ENCODE results near the gene KIF6. TPM values are rescaled to one million over a fixed set of nuclear protein-coding genes. Genes with fewer than 3 reads are reported as not detected.

KIF6 gene
- total RNA-seq, 1 donor from 2014 or later = 0.06 TPM

- no peak for DNase-seq (ENCODE audit: extremely low read depth, low read depth, low spot score)
Measured at GRCh38 chr6:39602601-39603519, 122.3 kb downstream of the KIF6 start.

DNA sequence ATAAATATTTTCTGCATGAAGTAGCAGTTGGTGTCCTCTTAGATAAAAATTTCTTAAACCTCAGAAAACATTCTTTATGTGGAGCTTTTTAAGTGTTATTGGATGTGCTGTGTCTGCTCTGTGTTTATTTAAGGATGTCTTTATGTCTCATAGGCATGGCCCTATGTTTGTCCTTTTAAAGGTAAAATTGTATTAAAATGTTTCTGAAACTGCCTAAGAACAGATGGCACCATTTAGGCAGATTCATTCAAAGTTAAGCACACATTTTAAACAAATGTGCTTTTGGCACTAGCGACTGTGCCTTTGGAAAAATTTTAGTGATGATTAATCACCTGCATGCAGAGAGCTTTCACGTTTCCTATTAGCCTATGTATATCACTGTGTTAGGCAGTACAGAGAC lies 125.2 kb downstream of the KIF6 start:
- no peak for DNase-seq (ENCODE audit: extremely low read depth, low read depth, low spot score)

GRCh38 chr6:39599341-39599740 lies 125.9 kb downstream of the KIF6 start:
- DNase-seq (ENCODE audit: extremely low read depth, low read depth, low spot score) = no peak

GRCh38 chr6:39594285-39594684 lies 130.9 kb downstream of the KIF6 start:
- DNase-seq (ENCODE audit: extremely low read depth, low read depth, low spot score) = no peak

- no peak for DNase-seq (ENCODE audit: extremely low read depth, low read depth, low spot score)
Measured at GRCh38 chr6:39593646-39594045, 131.6 kb downstream of the KIF6 start.

- no peak for DNase-seq (ENCODE audit: extremely low read depth, low read depth, low spot score)
Measured at GRCh38 chr6:39590871-39591393, 134.3 kb downstream of the KIF6 start.

DNA sequence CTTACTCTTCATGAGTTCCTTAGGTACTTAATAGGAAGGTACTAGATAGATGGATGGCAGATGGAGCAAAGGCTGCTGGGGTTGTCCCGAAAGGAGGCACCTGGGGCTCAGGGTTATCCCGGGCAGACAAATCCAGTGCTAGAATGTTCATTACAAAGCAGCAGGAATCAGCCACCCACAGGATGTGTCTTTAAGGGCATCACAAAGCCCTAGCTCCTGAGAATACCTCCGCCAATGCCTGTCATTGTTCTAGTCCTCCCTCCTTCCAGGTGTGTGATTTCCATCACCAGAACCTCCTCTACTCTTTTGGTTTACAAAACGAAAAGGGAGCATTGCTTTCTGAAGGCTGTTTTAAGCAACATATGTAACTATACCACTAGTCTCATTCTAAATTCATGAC lies 138.1 kb downstream of the KIF6 start:
- DNase-seq (ENCODE audit: extremely low read depth, low read depth, low spot score) = no peak

GRCh38 chr6:39585641-39586040 lies 139.6 kb downstream of the KIF6 start:
- DNase-seq (ENCODE audit: extremely low read depth, low read depth, low spot score) = no peak

GRCh38 chr6:39577446-39578165 lies 147.6 kb downstream of the KIF6 start:
- no peak for DNase-seq (ENCODE audit: extremely low read depth, low read depth, low spot score)

DNA sequence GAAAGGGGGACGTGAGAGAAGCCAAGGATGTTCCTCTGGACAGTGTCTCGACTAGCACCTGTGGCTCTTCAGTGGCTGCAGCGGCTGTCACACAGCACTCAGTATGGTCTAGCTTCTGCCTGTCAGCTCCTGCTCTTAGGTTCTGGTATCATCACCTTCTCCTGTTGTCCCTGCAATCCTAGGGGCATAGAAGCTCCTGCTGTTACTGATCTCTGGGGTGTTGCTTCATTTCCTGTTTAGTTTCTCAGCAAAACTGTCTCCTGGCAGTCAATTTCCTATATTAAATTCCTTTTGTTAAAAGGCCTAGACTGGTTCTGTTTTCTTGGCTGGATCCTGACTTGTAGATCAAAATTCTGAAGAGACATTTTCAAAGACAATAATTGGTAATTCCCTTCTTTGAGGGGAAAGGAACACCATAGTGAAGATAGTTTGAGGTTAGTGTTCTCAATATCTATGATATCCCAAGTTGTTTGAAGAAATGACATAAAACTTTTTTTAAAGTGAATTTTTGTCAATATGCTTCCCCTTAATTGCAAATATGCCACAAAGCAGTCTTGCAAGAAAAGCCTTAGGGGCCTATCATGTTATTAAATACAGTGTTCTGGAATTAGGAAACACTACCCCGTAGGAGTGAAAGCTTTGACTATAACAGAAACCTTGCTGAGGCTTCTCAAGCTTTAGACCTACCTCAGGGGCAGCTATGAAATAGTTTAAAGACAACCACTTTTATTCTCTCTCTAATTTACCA lies 148.5 kb downstream of the KIF6 start:
- DNase-seq (ENCODE audit: extremely low read depth, low read depth, low spot score) = no peak

- DNase-seq (ENCODE audit: extremely low read depth, low read depth, low spot score) = no peak
Measured at GRCh38 chr6:39574991-39575390, 150.2 kb downstream of the KIF6 start.

DNA sequence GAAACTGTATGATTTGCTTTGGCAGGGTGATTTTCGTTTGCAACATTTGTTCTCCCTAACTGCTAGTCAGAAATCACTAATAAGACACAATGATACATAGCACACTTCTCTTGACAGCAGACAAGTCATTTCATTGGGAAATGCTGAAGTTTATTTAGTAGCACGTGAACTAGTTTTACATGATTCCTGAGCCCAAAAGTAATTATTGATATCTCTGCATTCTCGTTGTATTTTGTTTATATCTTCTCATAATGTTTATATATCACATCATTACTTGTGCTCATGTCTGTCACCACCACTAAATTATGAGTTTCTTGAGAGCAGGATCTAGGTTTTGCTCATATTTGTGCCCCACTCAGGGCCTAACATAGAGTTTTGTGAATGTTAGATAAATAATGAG lies 151.7 kb downstream of the KIF6 start:
- DNase-seq (ENCODE audit: extremely low read depth, low read depth, low spot score) = no peak

DNA sequence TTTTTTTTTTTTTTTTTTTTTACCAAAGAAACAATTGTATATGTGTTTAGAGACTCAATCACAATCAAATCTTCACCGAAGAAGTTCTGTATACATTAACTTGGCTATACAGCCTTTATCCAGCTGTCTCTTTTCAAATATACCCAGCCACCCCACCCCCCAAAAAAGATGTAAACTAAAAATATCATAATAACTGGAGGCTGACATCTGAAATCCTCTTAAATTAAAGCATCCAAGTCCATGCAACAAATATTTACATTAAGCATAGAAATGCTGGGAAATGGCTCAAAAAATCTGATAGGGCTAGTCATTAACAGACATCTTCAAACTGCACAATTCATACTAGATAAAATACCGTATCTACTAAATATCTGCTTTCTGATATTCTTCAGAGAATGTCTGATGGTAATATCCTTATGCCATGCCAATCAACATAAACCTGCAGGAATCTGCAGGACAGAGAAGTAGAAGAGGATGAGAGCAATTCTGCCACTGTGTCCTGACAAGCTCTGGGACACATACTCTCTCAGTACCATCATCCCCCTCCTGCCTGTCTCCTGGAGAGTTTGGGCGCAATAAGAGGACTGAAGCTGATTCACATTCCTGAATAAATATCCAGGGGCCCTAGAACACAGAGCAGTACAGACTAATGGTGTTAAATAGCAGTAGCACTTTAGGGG lies 152.4 kb downstream of the KIF6 start:
- no peak for DNase-seq (ENCODE audit: extremely low read depth, low read depth, low spot score)

DNA sequence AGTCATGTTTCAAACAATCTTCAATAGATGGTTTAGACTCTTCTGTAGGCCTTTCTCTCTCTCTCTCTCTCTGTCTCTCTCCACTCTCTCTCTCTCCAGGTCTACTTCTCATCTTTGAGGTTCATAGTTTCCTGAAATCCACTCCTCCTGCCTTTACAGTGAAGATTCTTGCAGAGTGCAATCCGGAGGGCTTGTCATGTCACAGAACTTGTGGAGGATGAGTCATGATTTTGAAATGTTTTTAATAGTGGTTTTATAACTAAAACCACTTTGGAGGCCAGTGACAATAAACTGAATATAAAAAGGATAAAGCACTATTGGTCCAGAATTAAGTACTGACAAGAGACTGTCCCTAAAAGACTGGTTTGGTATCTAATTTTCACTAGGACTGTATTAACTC lies 156.3 kb downstream of the KIF6 start:
- no peak for DNase-seq (ENCODE audit: extremely low read depth, low read depth, low spot score)

DNA sequence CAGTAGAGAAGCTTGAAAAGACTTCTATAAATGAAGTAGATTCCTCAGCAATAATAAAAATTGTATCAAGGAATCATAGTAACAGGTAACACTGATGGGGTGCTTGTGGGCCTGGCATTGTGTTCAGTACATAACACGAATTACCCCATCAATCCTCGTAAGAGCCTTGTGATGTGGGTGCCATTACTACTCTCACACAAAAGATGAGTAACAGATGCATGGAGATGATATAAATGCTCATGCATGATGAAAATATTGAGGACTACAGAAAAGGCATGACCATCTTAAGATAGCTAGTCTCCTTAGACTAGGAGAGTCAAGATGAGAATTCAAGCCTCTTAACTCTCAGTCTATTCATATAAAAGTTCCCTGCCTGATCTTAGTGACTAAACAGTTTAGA lies 158.1 kb downstream of the KIF6 start:
- no peak for DNase-seq (ENCODE audit: extremely low read depth, low read depth, low spot score)

DNA sequence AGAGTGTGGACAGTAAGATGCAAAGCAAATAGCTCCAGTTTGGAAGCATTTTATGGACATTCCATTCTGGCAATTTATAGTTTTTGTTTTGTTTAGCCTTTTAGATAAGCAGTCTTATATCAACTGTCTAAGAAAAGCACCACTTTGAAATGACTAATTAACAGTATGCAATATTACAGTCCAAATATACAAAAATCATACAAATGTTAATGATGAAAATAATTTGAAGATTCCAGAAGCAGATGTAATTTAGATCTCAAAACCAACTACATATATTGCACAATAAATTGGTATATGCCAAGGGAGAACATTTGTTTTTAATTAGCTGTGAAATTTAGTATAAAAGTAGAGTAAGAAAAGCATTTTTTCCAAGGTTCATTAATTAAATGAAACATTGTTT lies 158.8 kb downstream of the KIF6 start:
- DNase-seq (ENCODE audit: extremely low read depth, low read depth, low spot score) = no peak

DNA sequence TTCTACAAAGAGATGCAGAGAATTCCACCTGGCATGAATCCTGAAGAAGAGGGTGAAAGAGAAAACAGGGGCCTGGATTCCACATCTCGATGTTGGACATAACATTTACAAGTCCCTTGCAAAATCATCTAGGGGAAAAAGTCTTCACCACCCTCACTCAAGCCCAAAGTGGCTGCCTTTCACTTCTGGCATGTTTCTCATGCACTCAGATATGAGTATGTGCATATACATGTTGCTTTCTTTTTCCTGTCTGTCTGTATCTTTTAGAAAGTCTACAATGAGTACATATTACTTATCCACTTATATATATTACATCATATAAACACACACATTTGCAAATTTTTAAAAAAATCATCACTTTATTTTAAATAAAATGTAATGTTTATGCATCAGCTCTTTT lies 159.3 kb downstream of the KIF6 start:
- no peak for DNase-seq (ENCODE audit: extremely low read depth, low read depth, low spot score)

DNA sequence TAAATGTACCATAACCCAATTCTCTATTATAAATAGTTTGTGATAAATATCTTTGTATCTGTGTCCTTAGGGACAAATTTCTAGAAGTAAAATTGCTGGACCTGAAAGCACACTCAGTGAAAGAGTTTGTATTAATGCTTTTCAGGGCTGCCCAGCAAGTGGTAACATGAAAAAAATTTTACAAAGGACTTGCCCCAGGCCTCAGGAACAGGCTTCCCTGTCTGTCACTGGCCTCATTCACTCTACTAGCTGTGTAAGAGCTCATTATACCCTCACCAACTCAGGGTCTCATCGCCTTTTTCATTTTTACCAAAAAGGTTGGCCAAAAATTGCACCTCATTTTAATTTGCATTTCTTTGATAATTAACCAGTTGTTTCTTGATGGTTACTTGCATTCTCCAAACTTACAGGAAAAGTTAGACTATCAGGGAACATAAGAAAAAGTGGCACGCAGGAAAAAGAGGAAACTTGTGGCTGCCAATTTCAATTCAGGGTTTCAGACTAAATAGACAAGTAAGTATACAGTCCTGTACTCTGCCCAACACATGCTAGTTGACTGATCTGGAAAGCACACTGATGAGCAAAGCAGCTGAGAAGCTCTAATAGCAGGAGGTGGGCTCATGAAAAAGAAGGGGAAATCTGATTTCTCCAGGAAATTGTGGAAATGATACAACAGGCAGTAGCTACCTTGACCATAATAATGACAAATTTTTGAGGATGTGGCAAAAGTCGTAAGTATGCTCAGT lies 161.5 kb downstream of the KIF6 start:
- no peak for DNase-seq (ENCODE audit: extremely low read depth, low read depth, low spot score)

DNA sequence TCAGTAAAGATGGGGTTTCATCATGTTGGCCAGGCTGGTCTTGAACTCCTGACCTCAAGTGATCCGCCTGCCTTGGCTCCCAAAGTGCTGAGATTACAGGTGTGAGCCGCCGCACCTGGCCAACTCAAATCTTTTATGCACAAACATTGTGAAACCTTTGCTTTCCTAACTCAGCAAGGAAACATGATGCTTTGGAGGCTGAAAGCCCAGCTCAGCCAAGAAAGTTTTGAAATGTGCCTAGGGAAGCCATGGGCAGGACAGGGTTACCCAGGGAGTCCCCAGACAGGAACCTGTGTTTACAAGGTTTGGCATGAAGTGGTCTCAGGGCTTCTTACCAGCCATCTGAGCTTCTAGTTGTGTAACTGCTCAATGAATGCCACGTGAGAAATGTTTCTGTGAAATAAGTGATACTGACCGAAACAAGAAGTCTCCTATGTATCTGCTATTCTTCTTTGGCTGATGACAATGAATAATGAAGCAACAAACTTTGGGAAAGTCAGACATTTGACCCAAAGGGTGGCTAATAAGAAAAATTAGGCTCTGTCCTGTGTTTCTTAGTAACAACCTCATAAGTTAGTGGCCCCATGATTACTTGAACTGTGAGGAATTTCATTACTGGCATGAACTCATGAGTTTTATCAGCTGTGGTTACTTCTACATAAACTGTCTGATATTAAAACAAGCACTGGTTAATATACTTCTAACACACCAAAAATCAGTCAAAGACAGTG lies 163.5 kb downstream of the KIF6 start:
- DNase-seq (ENCODE audit: extremely low read depth, low read depth, low spot score) = no peak

All from glomerular endothelial cell (primary cell).